WI38 (cell line): ENCODE data around the gene FRS3.
"Not testable (repeated sequence)": the region's sequence is repeated elsewhere in the genome, so short reads cannot be mapped to it uniquely, and the experiment has no call there.

Experiments used
- H3K4me3 ChIP-seq: 2 replicates; pipeline ENCODE4 v1.5.1; 2011; ENCODE audit warnings: low read depth, mild to moderate bottlenecking, control low read depth, low read length
- TF ChIP-seq, protein P1 (sequence below): IDR thresholded peaks from 2 replicates; pipeline ENCODE4 v1.5.1; 2012; ENCODE audit warnings: low read depth, mild to moderate bottlenecking, control low read depth, low read length

Gene FRS3

DNA sequence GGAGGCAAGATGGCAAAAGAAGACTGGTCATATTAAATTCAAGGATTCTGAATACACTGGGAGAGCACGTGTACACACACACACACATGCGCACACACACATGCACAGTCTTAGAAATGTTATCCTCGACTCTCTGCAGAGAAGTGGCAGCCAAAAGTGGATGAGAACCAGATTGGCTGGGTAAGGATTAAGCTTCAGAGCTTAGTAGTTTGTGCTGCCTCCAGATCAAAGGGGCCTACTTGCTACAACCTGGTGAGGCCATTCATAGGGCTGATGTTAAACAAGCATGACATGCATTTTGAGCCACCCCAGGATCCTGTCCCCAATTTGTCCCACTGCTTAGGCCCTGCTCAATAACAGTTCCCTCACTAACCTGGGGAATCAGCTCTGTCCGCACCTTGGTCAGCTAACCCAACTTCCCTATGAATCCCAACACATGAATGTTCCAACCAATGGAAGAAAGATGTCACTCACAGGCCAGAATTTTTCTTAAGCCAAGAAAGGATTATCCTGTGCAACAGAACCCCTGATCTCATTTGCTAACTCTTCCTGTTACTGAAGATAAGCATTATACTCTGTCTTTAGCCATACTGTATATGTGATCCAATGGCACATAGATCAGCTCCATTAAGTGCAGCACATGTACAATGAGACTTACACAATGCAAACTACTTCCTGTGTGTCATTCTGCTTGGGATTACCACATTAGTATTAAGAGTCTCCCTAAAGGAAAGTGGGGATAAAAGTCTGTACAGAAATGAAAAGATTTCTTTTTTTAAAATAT is 38.8 kb upstream of the FRS3 start:
- TF ChIP-seq, protein P1, sequence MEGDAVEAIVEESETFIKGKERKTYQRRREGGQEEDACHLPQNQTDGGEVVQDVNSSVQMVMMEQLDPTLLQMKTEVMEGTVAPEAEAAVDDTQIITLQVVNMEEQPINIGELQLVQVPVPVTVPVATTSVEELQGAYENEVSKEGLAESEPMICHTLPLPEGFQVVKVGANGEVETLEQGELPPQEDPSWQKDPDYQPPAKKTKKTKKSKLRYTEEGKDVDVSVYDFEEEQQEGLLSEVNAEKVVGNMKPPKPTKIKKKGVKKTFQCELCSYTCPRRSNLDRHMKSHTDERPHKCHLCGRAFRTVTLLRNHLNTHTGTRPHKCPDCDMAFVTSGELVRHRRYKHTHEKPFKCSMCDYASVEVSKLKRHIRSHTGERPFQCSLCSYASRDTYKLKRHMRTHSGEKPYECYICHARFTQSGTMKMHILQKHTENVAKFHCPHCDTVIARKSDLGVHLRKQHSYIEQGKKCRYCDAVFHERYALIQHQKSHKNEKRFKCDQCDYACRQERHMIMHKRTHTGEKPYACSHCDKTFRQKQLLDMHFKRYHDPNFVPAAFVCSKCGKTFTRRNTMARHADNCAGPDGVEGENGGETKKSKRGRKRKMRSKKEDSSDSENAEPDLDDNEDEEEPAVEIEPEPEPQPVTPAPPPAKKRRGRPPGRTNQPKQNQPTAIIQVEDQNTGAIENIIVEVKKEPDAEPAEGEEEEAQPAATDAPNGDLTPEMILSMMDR = no peak
- no peak overlapping the region for H3K4me3 ChIP-seq

GRCh38 chr6:41815587-41815986 is 35.9 kb upstream of the FRS3 start:
- TF ChIP-seq, protein P1 = no peak
- H3K4me3 ChIP-seq = no peak overlapping the region

DNA sequence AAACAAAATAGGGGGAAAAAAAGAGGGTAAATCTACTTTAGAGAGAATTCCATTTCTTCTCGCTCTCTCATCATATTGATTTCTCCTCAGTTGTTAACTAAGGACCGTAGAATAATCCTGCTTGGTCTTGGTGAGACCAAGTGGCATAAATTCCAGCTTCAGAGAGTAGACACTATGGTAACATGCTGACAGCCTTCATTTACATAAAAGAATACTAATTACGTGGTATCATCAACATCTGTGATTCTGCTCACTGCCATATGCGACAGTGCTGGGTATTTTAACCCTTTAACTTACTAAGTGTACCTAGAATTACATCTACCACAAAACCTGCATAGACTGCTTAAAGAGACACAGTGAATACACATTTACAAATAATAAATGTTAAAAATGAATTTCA is 34.9 kb upstream of the FRS3 start:
- TF ChIP-seq, protein P1 = no peak
- no peak overlapping the region for H3K4me3 ChIP-seq

- H3K4me3 ChIP-seq = no peak overlapping the region
- TF ChIP-seq, protein P1 = no peak
Measured at GRCh38 chr6:41813956-41814355, 34.3 kb upstream of the FRS3 start.

DNA sequence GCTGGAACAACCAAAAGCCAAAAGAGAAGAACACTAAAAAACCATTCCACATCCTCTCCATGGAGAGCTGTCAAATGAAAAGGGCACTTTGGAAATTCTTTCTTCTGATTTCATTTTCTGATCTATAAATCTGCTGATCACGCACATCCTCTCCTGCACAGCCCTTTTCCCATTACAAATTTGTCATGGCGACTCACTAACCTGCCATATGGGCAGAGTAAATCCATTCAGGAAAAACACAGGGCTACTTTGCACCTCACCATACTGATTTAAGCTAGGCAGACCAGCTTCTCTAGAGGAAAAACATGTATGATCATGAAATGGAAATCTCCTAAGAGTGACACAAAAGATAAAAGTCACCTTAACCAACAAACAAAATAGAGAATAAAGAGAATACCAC is 33.8 kb upstream of the FRS3 start:
- H3K4me3 ChIP-seq = no peak overlapping the region
- TF ChIP-seq, protein P1 = no peak

- not testable (repeated sequence) for H3K4me3 ChIP-seq
Measured at GRCh38 chr6:41811946-41812345, 32.2 kb upstream of the FRS3 start.

DNA sequence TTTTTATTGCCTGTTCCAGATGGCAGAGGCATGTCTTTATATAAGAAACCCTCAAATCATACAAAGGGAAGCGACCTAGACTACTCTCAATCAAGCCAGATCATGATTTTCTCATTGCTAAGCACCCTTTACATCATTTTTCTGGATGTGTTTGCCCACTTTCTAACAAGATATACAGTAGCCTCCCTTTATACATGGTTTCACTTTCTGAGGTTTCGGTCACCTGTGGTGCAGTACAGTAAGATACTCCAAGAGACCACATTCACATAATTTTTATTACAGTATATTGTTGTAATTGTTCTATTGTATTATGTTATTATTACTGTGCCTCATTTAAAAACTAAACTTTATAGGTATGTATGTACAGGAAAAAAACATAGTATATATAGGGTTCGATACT is 31.4 kb upstream of the FRS3 start:
- no peak overlapping the region for H3K4me3 ChIP-seq
- TF ChIP-seq, protein P1 = no peak
